Suprapubic skin (tissue), 4 donors: ENCODE measurements around the gene SCUBE3. TPM values are rescaled to one million over a fixed set of nuclear protein-coding genes. Genes with fewer than 3 reads are reported as not detected.

Source experiments
- DNase-seq, 2 donors: peaks; one replicate each; pipeline ENCODE4 v3.0.0-alpha.2; 2019; ENCODE audit warnings: low spot score in 2 of 2
- H3K27ac ChIP-seq: fragments of 200-600 bp; sonication (generic); one replicate; pipeline ENCODE4 v1.5.1; 2019
- H3K27me3 ChIP-seq: fragments of 200-600 bp; sonication (generic); one replicate; pipeline ENCODE4 v1.5.1; 2019
- H3K36me3 ChIP-seq: fragments of 200-600 bp; sonication (generic); one replicate; pipeline ENCODE4 v1.5.1; 2019
- H3K4me1 ChIP-seq: fragments of 200-600 bp; sonication (generic); one replicate; pipeline ENCODE4 v1.5.1; 2019
- H3K4me3 ChIP-seq: fragments of 200-600 bp; sonication (generic); one replicate; pipeline ENCODE4 v1.5.1; 2019; ENCODE audit warnings: mild to moderate bottlenecking
- H3K9me3 ChIP-seq: fragments of 200-600 bp; sonication (generic); one replicate; pipeline ENCODE4 v1.5.1; 2019
- CTCF ChIP-seq, 2 donors: fragments of 200-600 bp in 1 of 2; fragments of 450-650 bp in 1 of 2; sonication (generic) in 1 of 2; IDR thresholded peaks; one replicate each; pipeline ENCODE4 v1.5.1; 2016 to 2019; ENCODE audit warnings: antibody characterized with exemption in 2 of 2, mild to moderate bottlenecking in 1 of 2, moderate library complexity in 1 of 2
- EP300 ChIP-seq: sonication (generic); formaldehyde crosslinking; IDR thresholded peaks from one replicate; pipeline ENCODE4 v1.6.1; 2017; ENCODE audit warnings: antibody characterized with exemption
- POLR2A ChIP-seq, 2 donors: fragments of 450-650 bp; IDR thresholded peaks; one replicate each; pipeline ENCODE4 v1.6.1; 2017; ENCODE audit warnings: antibody characterized with exemption in 2 of 2, mild to moderate bottlenecking in 2 of 2, moderate library complexity in 2 of 2
- POLR2AphosphoS5 ChIP-seq, 3 donors: sonication (generic); formaldehyde crosslinking; IDR thresholded peaks; one replicate each; pipeline ENCODE4 v1.6.1; 2017; ENCODE audit warnings: antibody characterized with exemption in 3 of 3
- WGBS: methylation state at CpG from one replicate; pipeline ENCODE4 v1.1.5; 2018; 5-methylcytosine and 5-hydroxymethylcytosine counted together
- total RNA-seq, 4 donors: library from RNA; depleted of rRNA; stranded (reverse); fragments of >200 nt; gene quantifications; one replicate each; pipeline ENCODE4 v1.1.0, GENCODE V29; 2016

SCUBE3 gene
- total RNA-seq, 4 donors from 2014 or later, result 0.23 to 1.1 (median 0.73) TPM

DNA sequence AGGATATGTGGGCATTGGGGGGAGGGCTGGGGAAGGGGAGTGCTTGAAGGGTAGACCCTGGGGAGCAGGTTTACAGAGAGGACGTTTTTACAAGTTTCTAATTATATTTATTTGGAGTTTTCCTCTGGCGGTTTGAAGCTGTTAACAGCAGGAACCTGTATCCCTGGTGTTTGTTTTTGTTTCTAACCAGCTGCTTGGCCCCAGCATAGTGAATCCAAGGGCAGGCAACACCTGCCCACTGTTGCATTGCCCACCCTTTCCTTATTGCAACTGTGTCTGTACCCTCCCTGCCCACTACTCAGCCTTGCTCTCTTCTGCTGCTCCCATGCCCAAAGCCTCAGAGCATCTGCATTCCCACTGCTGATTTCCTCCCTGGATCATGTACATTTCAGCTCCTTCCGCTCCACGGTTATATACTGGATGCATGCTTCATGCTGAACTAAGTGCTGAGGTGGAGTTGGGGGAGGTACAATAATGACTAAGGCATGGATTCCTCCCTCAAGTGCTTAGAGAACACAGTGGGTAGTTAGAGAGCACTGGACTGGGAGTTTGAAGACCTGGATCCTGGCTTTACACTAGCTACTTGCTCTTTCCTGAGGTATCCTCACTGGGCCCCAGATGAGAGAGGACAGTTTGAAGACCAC, 6.0 kb downstream of the SCUBE3 start:
- H3K4me1 ChIP-seq, result peaks cover 4% of the 10 kb centered on the region
- H3K36me3 ChIP-seq, result no peaks in the 10 kb centered on the region
- TF ChIP-seq EP300, result no peak
- no peak for TF ChIP-seq POLR2AphosphoS5 (IDR thresholded peaks at IDR 0.05)
- no peak for TF ChIP-seq POLR2A (IDR thresholded peaks at IDR 0.05)
- TF ChIP-seq CTCF (IDR thresholded peaks at IDR 0.05), result no peak
- H3K9me3 ChIP-seq, result no peaks in the 10 kb centered on the region
- DNase-seq, result no peak
- no peak overlapping the region for H3K4me3 ChIP-seq
- peaks cover 27% of the 10 kb centered on the region for H3K27me3 ChIP-seq
- no peak overlapping the region for H3K27ac ChIP-seq
- 61% methylated on average over 4 of the region's 4 CpGs for WGBS

DNA sequence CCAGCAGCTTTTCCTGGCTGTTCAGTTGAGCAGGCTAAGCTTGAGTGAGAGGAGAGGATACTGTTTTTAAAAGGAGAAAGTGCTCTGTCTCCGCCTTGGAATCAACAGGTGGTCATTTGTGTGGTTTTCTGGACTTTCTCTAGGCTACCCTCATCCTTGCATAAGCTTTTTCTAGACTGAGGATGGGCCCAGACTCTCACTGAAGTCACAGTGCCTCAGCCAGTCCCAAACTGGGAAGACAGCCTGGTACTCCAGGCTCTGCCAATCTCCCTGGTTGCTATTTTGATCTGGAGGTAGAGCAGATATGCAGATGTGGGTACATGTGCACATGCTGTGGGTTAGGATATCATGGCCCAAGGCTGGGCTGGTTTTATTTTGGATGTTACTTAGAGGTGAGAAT, 7.0 kb downstream of the SCUBE3 start:
- H3K27ac ChIP-seq, result no peak overlapping the region
- H3K36me3 ChIP-seq, result no peaks in the 10 kb centered on the region
- no peak overlapping the region for H3K4me3 ChIP-seq
- WGBS, result 73% methylated on average over 1 of the region's 1 CpG
- no peaks in the 10 kb centered on the region for H3K4me1 ChIP-seq
- peaks cover 18% of the 10 kb centered on the region for H3K27me3 ChIP-seq
- TF ChIP-seq EP300, result no peak
- no peak for TF ChIP-seq POLR2AphosphoS5 (IDR thresholded peaks at IDR 0.05)
- no peak for TF ChIP-seq CTCF (IDR thresholded peaks at IDR 0.05)
- no peak for TF ChIP-seq POLR2A (IDR thresholded peaks at IDR 0.05)
- H3K9me3 ChIP-seq, result no peaks in the 10 kb centered on the region
- DNase-seq, result no peak

DNA sequence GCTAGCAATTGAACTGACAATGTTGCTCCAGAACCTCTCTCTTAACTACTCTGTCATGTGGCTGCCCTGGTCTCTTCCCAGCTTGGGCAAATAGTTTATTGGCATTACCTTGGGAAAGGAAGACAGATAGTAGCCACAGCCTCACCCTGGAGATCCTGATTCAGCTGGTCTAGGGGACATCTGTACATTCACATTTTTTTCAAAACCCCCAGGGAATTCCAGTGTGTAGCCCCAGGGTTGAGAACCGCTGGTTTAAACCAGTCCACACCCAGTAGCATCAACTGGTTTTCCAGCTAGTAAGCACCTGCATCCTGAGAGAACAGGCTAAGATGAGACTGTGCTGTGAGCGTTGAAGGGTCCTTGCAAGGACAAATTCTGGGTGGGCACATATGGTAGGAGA, 9.6 kb downstream of the SCUBE3 start:
- no peak overlapping the region for H3K27ac ChIP-seq
- H3K4me3 ChIP-seq, result no peak overlapping the region
- no peaks in the 10 kb centered on the region for H3K9me3 ChIP-seq
- TF ChIP-seq EP300, result no peak
- TF ChIP-seq POLR2A (IDR thresholded peaks at IDR 0.05), result no peak
- TF ChIP-seq CTCF (IDR thresholded peaks at IDR 0.05), result no peak
- no peak for TF ChIP-seq POLR2AphosphoS5 (IDR thresholded peaks at IDR 0.05)
- H3K36me3 ChIP-seq, result no peaks in the 10 kb centered on the region
- H3K4me1 ChIP-seq, result no peaks in the 10 kb centered on the region
- no peak for DNase-seq
- peaks cover 3% of the 10 kb centered on the region for H3K27me3 ChIP-seq
- 61% methylated on average over 2 of the region's 2 CpGs for WGBS

GRCh38 chr6:35224720-35225119, 11.0 kb downstream of the SCUBE3 start:
- Histone ChIP-seq H3K27me3 (peaks cover 1% of the 10 kb centered on the region), H3K36me3 (no peaks in the 10 kb centered on the region), H3K9me3 (no peaks in the 10 kb centered on the region), H3K27ac (no peak overlapping the region), H3K4me1 (no peaks in the 10 kb centered on the region), H3K4me3 (no peak overlapping the region)
- 89% methylated on average over 4 of the region's 4 CpGs for WGBS
- TF ChIP-seq POLR2A (IDR thresholded peaks at IDR 0.05) (no peak), POLR2AphosphoS5 (IDR thresholded peaks at IDR 0.05) (no peak), CTCF (IDR thresholded peaks at IDR 0.05) (no peak), EP300 (no peak)
- no peak for DNase-seq

DNA sequence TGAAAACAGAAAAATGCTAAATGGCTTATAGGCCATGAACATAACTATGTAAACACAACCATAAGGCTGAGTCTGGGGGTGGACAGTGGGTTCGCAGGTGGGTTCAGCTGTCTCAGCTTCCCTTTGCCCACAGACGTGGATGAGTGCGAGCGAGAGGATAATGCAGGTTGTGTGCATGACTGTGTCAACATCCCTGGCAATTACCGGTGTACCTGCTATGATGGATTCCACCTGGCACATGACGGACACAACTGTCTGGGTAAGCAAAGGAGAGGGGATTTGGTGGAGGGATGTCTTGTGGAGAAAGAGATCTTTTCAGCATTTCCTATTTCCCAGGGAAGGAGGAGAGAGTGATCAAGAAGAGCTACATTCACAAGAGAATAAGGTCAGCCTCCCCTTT, 14.7 kb downstream of the SCUBE3 start:
- 92% methylated on average over 6 of the region's 6 CpGs for WGBS
- Histone ChIP-seq H3K9me3 (no peaks in the 10 kb centered on the region), H3K36me3 (no peaks in the 10 kb centered on the region), H3K27ac (no peak overlapping the region), H3K4me1 (no peaks in the 10 kb centered on the region), H3K4me3 (no peak overlapping the region), H3K27me3 (no peaks in the 10 kb centered on the region)
- no peak for TF ChIP-seq EP300
- TF ChIP-seq CTCF (IDR thresholded peaks at IDR 0.05), result no peak
- TF ChIP-seq POLR2A (IDR thresholded peaks at IDR 0.05), result no peak
- TF ChIP-seq POLR2AphosphoS5 (IDR thresholded peaks at IDR 0.05), result no peak
- DNase-seq, result no peak
